ENCODE measurements around the gene RAB9A. TPM values are rescaled to one million over a fixed set of nuclear protein-coding genes. Genes with fewer than 3 reads are reported as not detected.
"Not testable (repeated sequence)": the region's sequence is repeated elsewhere in the genome, so short reads cannot be mapped to it uniquely, and the experiment has no call there.

The RAB9A gene
- total RNA-seq, 1 donor from 2014 or later, result 19.2 TPM

DNA sequence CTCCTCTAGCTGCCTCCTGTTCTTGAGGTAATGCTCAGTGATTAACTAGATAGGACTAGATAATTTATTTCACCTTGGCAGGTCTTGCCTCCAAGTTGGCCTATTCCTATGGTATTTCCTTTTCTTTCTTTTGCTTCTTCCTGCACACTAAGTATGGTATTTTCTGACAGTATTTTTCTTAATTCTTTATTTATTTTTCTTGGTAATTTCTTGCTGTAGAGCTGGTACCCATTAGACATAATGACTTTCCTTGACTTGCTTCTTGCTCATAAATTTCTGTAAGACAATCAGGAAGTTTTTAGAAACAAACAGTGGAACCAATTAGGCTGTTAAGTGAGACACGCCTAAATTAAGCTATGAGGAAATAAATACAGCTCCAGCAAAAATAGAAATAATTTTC is 9.5 kb downstream of the RAB9A start:
- DNase-seq (ENCODE audit: low spot score in 2 of 2) (no peak), FAIRE-seq (no peak)

DNA sequence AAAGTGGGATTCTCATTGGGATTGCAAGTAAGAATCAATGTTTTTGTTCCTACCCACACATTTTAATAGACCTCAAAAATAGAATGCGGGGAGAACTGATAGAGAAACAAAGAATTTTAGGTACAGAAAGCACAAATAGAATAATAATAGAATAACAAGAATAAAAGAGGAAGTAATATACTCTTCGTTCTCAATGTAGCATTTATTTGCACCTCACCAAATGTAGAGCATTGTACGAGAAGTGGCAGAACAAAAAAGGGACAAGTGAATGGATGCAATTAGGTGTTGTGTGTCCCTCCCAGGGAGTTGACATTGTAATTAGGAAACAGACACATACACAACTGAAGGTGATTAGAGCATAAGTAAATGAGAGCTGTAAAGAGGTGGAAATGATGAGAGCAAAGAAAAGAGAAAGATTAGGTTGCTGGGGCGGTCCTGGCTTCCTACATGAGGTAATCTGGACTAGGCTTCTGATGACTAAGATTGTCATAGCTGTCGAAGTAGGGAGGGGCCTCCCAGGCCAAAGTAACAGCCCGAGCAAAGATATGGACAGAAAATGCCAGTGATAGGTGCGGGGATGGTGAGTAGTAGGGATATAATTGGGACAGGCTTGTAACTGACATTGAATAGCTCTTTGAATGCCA is 10.4 kb downstream of the RAB9A start:
- FAIRE-seq, result no peak
- DNase-seq (ENCODE audit: low spot score in 2 of 2), result no peak

DNA sequence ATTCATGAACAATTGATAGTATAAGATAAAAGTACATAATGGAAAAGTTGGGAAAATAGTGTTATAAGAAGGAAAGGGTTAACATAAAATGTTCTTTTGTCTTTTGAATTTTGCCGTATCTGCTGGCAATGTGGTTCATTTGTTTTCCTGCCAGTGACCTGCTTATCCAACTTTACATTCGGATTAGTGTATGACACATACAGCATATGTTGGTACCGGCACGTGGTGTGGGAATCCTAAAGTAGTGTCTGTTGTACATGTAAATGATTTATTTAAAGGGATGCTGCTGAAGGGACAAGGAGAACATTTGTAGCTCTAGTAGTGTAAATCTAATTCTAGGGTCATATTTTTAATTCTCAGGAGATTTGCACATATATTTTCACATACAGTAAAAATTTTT is 11.5 kb downstream of the RAB9A start:
- no peak for DNase-seq (ENCODE audit: low spot score in 2 of 2)
- FAIRE-seq, result no peak

DNA sequence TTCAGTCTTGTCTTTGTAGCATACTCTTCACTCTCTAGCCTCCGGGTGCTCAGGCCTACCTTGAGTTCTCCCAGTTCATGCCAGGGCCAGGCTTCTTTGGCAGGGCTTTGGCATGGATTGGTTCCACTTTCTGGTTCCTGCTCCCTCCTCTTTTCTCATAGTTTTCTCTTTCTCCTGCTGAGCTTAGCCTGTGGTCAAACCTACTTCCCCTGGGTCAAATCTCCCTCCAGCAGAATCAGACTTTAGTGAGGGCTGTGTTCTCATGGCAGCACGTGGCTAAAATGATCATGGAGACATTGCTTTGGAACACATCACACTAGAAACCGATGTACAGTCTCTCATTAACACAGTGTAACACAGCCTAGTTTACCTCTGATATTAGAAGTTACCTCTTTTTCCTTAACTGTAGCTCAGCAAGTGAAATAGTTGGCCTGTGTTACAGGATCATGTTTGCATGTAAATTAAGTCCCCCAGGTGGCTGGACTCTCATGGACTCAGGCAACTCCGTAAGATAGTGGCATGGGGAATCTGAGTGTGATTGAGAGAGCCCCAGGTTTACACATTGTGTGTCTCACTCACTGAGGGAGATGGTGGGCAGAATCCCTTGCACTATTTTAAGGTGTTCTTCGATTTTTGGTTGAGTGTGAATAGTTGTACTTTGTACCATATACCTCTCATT is 13.3 kb downstream of the RAB9A start:
- FAIRE-seq, result no peak
- no peak for DNase-seq (ENCODE audit: low spot score in 2 of 2)

- no peak for FAIRE-seq
- no peak for DNase-seq (ENCODE audit: low spot score in 2 of 2)
Observed at GRCh38 chrX:13703135-13703534, 14.2 kb downstream of the RAB9A start.

DNA sequence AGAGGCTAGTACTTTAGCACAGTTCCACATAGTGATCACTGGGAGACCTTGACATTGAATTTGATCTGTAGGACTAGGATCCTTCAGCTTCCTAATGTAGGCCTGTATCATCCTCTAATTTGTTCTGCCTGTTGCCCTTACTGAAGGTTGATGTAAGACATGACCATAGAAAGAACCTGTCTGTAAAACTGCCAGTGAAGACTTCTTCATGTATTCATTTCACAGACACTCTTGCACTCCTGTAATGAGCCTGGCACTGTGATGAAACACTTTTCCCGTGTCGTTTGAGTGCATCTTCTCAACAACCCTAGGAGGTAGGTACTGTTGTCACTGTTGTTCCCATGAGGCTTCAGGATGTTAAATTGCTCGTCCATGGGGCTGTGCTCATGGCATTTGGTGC is 14.7 kb downstream of the RAB9A start:
- FAIRE-seq (no peak), DNase-seq (ENCODE audit: low spot score in 2 of 2) (no peak)

GRCh38 chrX:13711141-13711540 is 22.2 kb downstream of the RAB9A start:
- DNase-seq (ENCODE audit: low spot score in 2 of 2) (no peak), FAIRE-seq (no peak)

DNA sequence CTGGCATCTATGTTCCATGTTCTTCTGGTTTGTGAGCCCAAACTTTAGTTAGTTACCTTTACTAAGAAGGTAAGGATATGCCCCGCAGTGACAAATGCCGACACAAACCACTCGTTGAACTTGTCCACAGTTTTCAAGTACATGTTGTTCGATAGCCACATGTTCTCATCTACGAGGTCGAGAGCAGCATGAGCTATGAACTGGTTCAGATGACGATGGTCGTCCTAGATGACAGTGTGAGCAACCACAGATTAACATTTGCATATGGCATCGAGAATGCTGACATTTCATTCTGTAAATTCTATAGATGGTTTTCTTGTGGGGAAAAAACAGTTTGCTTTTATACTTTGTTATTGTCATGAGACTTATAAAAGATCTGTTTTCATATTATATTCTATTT is 27.5 kb downstream of the RAB9A start:
- DNase-seq (ENCODE audit: low spot score in 2 of 2), result no peak
- FAIRE-seq, result no peak

- FAIRE-seq (no peak), DNase-seq (ENCODE audit: low spot score in 2 of 2) (no peak)
Observed at GRCh38 chrX:13716905-13717304, 28.0 kb downstream of the RAB9A start.

DNA sequence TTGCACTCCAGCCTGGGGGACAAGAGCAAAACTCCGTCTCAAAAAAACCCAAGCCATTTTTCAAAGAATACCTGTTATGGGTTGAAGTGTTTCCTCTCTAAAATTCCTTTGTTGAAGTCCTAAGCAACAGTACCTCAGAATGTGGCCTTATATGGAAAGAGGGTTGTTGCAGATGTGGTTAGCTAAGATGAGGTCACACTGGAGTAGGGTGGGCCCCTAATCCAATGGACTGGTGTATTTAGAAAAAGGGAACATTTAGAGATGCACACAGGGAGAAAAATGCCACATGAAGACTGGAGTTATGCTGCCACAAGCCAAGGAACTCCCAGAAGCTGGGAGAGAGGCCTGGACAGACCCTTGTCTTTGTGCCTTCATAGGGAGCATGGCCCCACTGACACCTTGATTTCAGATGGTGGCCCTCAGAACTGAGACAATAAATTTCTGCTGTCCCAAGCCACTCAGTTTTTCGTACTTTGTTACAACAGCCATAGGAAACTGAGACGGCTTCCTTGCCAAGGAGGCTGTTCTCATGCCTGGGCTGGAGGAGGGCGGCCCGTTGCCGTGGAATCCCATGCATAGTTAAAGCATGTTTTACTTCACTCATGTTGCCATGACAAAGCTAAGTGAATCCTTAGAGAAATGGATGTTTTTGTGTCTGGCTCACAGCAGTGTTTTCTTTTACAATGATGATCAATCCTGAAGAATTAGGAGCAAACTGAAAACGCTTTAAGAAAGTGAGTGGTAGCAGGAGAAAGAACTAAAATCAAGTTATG is 29.0 kb downstream of the RAB9A start:
- FAIRE-seq (no peak), DNase-seq (ENCODE audit: low spot score in 2 of 2) (no peak)

- DNase-seq (ENCODE audit: low spot score in 2 of 2) (no peak), FAIRE-seq (no peak)
Observed at GRCh38 chrX:13719192-13719856, 30.4 kb downstream of the RAB9A start.

DNA sequence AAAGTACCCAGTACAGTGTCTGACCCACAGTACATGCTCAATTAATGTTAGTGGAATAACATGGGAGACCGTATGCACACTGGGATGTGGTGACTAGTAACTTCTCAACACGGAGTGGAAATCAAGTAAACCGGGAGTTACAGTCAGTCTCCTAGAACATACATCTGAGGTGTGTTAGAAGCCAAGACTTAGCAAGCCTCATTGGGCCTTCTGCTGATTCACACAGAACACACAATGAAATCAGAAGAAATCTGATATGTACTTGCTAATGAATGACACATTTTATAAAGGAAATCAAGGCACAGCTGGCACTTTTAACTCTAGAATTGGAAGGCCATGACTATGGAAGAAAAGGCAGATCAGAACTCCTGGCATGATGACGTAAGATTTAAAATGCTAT is 32.4 kb downstream of the RAB9A start:
- FAIRE-seq (no peak), DNase-seq (ENCODE audit: low spot score in 2 of 2) (no peak)

DNA sequence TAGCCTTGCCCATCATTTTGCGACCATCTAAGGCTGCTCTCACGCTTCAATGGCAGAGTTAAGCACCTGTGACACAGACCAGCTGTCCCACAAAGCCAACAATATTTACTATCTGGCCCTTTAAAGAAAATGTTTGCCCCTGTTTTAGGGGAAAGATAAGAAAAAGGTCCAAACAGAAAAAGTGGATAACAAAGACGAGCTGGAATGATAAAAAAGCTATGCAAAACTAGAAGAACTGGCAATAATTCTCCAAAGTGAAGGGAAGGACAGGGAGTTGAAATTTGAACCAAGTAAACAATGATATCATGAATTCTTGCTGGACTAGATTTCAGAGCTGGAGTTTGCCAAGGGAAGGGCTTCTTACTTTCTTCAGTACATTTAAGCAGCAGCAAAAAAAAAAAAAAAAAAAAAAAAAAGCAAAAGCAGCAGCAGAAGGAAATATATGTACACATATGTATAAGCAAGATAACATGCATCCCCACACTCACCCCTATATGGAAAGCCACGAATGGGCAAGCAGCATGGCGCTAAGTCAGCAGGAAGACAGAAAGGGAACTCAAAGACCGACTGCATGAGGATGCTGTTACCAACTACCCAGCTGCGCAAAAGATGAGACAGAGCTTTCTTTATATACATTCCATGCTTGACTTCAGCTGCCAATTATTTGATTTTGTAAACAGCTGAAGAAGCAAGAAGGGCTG is 33.0 kb downstream of the RAB9A start:
- FAIRE-seq (no peak), DNase-seq (ENCODE audit: low spot score in 2 of 2) (no peak)

GRCh38 chrX:13724878-13725277 is 36.0 kb downstream of the RAB9A start:
- not testable (repeated sequence) for DNase-seq (ENCODE audit: low spot score in 2 of 2); FAIRE-seq

DNA sequence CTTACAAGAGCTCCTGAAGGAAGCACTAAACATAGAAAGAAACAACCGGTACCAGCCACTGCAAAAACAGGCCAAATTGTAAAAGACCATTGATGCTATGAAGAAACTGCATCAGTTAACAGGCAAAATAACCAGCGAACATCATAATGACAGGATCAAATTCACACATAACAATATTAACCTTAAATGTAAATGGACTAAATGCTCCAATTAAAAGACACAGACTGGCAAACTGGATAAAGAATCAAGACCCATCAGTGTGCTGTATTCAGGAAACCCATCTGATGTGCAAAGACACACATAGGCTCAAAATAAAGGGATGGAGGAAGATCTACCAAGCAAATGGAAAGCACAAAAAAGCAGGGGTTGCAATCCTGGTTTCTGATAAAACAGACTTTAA is 37.7 kb downstream of the RAB9A start:
- not testable (repeated sequence) for DNase-seq (ENCODE audit: low spot score in 2 of 2); FAIRE-seq

- not testable (repeated sequence) for DNase-seq (ENCODE audit: low spot score in 2 of 2); FAIRE-seq
Observed at GRCh38 chrX:13730523-13730922, 41.6 kb downstream of the RAB9A start.

DNA sequence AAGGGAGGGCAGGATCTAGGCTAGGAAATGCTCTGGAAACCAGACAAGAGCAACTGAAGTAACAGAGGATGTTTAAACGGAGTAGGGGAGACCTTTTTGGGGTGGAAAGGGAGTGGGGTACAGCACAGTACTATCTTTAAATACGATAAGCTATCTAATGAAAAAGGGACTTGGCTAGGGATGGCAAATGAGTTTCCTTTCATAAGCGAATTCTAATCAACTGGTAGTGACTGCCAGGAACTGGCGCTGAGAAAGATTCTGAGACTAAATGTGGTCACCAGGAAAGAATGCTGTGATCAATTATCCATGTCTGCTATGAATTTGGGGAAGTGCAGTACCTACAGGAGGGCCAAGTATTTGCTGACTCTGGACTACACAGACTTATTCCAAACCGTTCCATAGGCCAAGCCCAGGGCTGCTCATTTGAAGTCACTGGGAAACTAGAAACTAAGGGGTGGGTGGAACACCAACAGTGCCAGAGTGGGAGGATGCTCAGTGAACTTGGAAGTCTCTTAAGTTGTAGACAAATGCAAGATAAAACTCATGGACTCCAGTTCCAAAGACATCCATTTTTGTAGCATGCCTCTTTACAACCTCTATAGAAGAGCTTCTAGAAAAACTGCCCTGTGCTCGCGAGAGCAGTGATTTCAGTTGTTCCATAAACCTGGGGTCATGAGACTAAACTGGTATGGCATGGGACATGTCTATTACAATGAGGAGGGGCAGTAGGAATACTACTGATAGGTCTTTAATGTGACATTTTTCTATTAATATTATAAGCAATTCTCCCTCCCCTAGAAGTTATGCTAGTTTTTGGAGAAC is 43.5 kb downstream of the RAB9A start:
- no peak for DNase-seq (ENCODE audit: low spot score in 2 of 2)
- no peak for FAIRE-seq

DNA sequence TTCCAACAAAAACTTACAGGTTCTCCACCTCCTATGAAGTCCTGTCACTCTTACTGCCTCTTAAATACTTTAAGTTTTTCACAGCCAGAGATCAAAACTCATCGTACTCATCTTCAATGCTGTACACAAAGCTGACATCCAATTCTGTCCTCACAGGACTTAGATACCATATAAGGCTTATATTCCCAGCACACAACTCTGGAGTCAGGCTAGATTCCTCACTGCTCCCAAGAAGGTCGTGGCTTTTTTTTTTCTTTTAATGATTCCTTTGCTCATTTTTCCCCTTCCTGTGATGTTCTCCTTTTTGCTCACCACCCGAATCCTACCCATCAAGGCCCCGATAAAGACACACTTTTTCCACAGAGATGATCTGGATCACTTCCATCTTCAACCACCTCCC is 44.6 kb downstream of the RAB9A start:
- FAIRE-seq (no peak), DNase-seq (ENCODE audit: low spot score in 2 of 2) (no peak)

DNA sequence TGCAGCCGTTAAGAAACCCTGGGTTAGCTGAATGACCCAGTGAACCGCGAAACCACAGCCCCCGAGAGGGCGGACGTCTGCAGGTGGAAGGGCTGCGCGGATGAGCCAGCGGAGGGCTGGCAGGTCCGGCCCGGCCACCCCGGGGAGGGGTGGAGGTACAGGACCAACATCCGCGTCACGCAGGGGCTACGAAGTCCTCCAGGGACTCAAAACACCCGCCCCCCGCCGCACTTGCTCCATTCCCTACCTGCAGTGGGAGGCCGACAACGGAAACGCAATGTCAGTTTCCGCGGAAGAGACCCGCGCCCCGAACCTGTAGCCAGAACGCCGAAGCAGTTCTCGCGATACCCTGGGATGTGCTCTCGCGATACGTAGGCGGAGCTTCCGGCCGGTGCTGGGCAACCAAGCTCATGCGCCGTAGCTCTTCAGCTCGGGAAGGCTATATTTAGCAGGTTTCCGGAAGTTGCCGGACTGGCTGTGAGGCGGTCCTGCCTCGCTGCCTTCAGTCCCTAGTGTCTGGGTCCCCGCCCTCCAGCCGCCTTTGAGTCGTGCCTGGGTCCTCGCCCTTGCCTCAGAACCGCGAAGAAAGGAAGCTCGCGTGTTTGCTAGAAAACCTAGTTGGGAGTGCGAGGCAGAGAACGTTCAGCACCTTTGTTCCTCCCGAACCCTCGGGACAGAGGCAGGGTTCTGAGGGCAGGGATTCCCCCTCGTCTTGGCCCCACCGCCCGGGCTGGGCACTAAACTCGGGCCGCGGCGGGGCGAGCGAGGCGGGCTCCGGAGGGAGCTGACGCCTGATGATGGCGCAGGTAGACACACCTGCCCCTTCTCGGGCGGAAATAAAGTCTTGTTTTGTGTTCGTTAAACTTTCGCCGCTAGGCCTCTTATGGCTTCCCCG is 45.6 kb downstream of the RAB9A start, which contains the start of the genes OFD1 and TRAPPC2:
OFD1 (plus strand) TSS at position 471 of the 895 bp plus-strand sequence; CDS start at position 795, 324 bp downstream.
TRAPPC2 (minus strand) TSS at position 343 of the 895 bp plus-strand sequence. CDS start 14,657 bp downstream, outside the sequence.
- peak; percentile 79 to 88 for DNase-seq (ENCODE audit: low spot score in 2 of 2)
- FAIRE-seq, result no peak

All from frontal cortex (tissue), 4 donors.